Glutamatergic neuron (in vitro differentiated cells): ENCODE data around the gene SIK2. TPM values are rescaled to one million over a fixed set of nuclear protein-coding genes. Genes with fewer than 3 reads are reported as not detected.

Experiments
- DNase-seq: peaks from one replicate; pipeline ENCODE4 v3.0.0; 2022
- H3K27ac Mint-ChIP-seq: one replicate; pipeline ENCODE4 v1.8.0; 2020; ENCODE audit warnings: mild to moderate bottlenecking, mixed read lengths, inconsistent platforms; ENCODE audit not compliant: unreplicated experiment
- H3K27me3 Mint-ChIP-seq: one replicate; pipeline ENCODE4 v1.8.0; 2020; ENCODE audit warnings: mild to moderate bottlenecking, moderate library complexity, mixed read lengths, inconsistent platforms; ENCODE audit not compliant: unreplicated experiment
- H3K36me3 Mint-ChIP-seq: one replicate; pipeline ENCODE4 v1.8.0; 2020; ENCODE audit warnings: mild to moderate bottlenecking, mixed read lengths, inconsistent platforms; ENCODE audit not compliant: unreplicated experiment
- H3K4me1 Mint-ChIP-seq: one replicate; pipeline ENCODE4 v1.8.0; 2020; ENCODE audit warnings: mild to moderate bottlenecking, low read depth, mixed read lengths, inconsistent platforms; ENCODE audit not compliant: unreplicated experiment
- H3K4me3 Mint-ChIP-seq: one replicate; pipeline ENCODE4 v1.8.0; 2020; ENCODE audit warnings: mild to moderate bottlenecking, mixed read lengths, inconsistent platforms; ENCODE audit not compliant: unreplicated experiment
- H3K9me3 Mint-ChIP-seq: one replicate; pipeline ENCODE4 v1.8.0; 2020; ENCODE audit warnings: mild to moderate bottlenecking, moderate library complexity, mixed read lengths, inconsistent platforms; ENCODE audit not compliant: unreplicated experiment
- CTCF ChIP-seq: fragments of 200-600 bp; sonication (generic); IDR thresholded peaks from one replicate; pipeline ENCODE4 v1.5.0; 2021; ENCODE audit not compliant: partially characterized antibody, unreplicated experiment
- total RNA-seq: library from RNA; stranded (reverse); fragmentation: NEBNext Ultra II Directional; extraction: Animal tissue kit (Norgen Biotek cat#: 25700); gene quantifications from one replicate; pipeline ENCODE4 v1.2.1, GENCODE V29; 2021; ENCODE audit not compliant: unreplicated experiment

Gene SIK2
- total RNA-seq, 1 donor from 2014 or later, result 10.1 TPM

DNA sequence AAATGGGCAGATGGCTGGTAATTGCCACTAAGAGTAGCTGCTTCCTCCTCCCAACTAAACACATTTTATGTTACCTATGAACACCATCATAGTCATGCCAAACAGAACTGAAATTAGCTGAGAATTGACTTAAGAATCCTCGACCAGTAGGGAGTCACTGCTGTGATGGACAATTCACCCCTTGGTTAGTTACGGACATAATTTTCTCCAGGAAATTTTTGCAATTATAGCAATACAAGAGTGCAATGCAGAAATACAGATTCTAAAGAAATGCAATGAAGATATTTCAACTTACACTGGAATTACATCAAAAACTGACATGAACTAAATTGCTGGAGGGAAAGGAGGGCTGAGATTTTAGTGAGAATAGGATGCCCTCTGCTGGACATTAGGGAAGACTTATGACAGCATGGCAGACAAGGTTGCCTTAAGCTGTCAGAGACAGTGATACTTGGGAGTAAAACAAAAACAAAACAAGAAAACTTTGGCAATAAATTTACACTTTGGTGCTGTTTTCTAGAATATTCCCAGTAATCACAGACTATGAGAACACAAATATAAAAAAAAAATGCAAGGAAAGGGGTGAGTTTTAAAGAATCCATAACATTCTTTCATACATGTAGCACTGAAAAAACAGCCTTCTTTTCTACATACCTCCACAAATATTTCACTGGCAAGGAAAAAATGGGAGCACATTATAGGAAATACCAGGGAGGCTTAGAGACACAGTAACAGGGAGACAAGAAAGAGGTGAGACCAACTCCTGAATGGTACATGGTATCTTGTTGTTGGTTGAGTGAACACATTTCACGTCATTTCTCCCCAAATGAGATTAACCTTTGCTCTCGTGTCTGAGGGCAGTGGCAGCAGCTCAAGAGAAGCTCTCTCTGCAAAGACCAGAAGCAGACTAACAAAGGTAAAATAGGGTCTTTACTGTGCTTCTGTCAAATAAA lies 175.1 kb downstream of the SIK2 start:
- H3K9me3 Mint-ChIP-seq, result no peaks in the 10 kb centered on the region
- no peak overlapping the region for H3K27ac Mint-ChIP-seq
- no peak overlapping the region for H3K4me3 Mint-ChIP-seq
- no peak for DNase-seq
- no peaks in the 10 kb centered on the region for H3K27me3 Mint-ChIP-seq
- no peaks in the 10 kb centered on the region for H3K36me3 Mint-ChIP-seq
- H3K4me1 Mint-ChIP-seq, result peaks cover 7% of the 10 kb centered on the region
- peak; percentile 75 for TF ChIP-seq CTCF

DNA sequence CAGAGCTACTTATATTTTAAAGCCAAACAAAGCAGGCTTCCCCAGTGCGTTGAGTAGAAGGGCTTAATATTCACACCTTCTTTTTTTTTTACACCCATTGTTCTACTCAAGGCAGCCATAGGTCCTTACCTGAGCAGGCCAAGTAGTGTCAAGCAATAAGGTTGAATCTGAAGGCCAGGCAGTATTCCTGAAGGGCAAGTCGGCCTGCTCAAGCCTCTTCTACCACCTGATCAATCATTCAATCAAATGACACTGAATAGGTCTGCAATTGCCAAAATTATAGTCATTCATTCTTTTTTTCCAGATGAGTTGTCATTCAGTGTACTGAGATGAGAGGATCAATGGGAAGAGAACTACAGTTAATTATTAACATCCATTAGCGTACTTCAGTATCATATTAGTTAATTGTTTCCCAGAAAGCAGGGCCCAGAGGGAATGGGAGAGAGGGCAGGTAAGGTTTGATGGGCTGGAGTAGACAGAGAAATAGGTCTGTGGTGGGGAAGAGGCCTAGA lies 175.9 kb downstream of the SIK2 start:
- H3K9me3 Mint-ChIP-seq, result no peaks in the 10 kb centered on the region
- H3K4me3 Mint-ChIP-seq, result no peak overlapping the region
- TF ChIP-seq CTCF, result no peak
- H3K36me3 Mint-ChIP-seq, result no peaks in the 10 kb centered on the region
- H3K27ac Mint-ChIP-seq, result no peak overlapping the region
- H3K4me1 Mint-ChIP-seq, result peaks cover 7% of the 10 kb centered on the region
- no peaks in the 10 kb centered on the region for H3K27me3 Mint-ChIP-seq
- DNase-seq, result no peak

DNA sequence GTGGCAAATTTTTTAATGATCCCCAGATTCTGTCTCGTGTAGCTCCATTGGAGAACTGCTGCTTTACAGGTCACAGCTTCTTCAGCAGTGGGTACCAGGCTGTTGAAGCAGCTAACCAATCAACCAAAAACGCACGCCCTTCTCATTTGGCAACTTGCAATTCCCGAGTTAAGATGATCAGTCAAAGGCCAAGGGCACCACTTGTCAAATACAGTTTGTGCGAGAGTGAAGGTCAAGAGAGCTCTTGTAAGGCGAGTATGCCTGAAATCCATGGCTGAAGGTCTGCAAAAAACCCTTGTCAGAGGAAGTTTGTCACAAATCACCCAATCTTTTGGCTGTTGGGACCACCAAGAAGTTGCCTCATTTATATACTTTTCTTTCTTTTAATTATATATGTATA lies 176.9 kb downstream of the SIK2 start:
- no peak for DNase-seq
- no peak for TF ChIP-seq CTCF
- Mint-ChIP-seq H3K27ac (no peak overlapping the region), H3K27me3 (no peaks in the 10 kb centered on the region), H3K36me3 (no peaks in the 10 kb centered on the region), H3K4me1 (peaks cover 7% of the 10 kb centered on the region), H3K4me3 (no peak overlapping the region), H3K9me3 (no peaks in the 10 kb centered on the region)

Other genes starting within 250 kb of the SIK2 start
- gene POU2AF1, start 223.2 kb upstream of the SIK2 start, total RNA-seq, result not detected
- not detected for gene BTG4, start 90.1 kb upstream of the SIK2 start, total RNA-seq
- not detected for gene HOATZ, start 87.7 kb upstream of the SIK2 start, total RNA-seq
- gene LAYN, start 61.7 kb upstream of the SIK2 start, total RNA-seq, result 0.98 TPM
- 66.3 TPM for gene PPP2R1B, start 163.9 kb downstream of the SIK2 start, total RNA-seq